Left renal cortex interstitium (tissue), 4 donors: ENCODE results near the gene NTN1. TPM values are rescaled to one million over a fixed set of nuclear protein-coding genes. Genes with fewer than 3 reads are reported as not detected.
"Not testable (repeated sequence)": the region's sequence is repeated elsewhere in the genome, so short reads cannot be mapped to it uniquely, and the experiment has no call there.

Experiments
- DNase-seq, 4 donors: peaks; one replicate each; pipeline ENCODE4 v3.0.0-alpha.2; 2013; ENCODE audit warnings: low read depth in 4 of 4, low spot score in 2 of 4, missing footprints in 1 of 4
- polyA plus RNA-seq, 4 donors: library from polyadenylated mRNA; unstranded; fragments of 120-200 nt; gene quantifications; one replicate each; pipeline ENCODE4 v1.2.1, GENCODE V29; 2013; ENCODE audit not compliant: insufficient read length in 4 of 4

NTN1 gene
- polyA plus RNA-seq: 10 to 100 TPM in 1 of 4 donors, 1 to 10 TPM in 3; 2.1 to 10.4 (median 5.7) TPM

DNA sequence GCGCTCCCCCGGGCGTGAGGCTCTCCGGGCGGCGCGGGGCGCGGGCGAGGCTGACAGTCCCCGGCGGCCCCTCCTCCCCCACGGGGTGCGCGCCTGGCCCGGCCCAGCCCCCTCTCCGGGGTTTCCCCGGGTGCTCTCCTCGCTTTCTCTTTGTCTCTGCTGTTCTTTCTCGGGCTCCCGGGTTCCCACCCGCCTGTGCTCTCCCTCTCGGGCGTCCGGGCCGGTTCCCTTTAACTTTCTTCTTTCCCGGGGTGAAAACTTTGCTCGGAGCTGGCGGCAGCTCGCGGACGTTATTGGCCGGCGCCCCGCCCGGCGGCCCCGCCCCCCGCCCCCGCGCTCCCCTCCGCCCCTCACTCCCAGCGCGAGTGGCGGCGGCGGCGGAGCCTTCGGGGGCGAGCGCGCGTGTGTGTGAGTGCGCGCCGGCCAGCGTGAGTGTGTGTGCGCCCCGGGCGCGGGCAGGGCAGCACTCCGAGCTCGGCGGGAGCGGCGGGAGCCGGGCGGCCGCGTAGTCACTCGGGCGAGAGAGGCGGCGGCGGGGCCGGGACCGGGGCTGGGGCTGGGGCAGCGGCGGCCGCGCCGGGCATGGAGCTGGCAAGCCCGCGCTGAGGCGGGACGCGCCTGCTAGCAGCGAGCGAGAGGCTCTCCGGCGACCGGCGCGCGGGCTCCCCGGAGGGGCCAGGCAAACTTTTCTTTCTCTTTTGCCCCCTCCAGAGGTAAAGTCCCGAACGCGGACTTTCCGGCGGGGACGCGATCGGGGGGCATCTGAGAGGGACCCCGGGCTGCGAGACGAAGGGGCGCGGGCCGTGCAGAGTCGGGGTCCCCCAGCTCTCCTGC lies at the start of gene NTN1:
Gene NTN1, plus strand, starts transcription at position 353 of the 834 bp plus-strand sequence. CDS start 864 bp downstream, outside the sequence.
- no peak for DNase-seq

DNA sequence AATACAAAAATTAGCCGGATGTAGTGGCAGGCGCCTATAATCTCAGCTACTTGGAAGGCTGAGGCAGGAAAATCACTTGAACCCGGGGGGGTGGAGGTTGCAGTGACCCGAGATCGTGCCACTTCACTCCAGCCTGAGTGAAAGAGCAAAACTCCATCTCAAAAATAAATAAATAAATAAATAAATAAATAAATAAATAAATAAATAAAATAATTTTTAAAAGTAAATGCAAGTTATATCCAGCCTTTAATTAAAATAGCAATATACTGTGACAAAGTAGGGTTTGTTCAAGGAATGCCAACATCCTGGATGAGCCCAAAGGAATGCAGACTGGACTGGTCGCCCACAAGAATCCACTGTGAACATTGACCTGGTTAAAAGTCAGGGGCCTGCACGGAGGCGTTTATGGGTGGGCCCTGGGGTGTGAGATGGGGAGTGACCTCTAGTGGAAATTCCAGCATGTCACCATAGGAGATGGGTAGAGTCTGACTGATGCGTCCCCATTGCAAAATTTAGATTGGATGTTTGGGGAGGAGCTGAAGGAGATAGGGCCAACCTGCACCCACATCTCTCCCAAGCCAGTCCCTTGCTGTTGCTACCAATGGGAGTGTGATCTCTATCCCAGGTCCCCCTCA lies 46.1 kb upstream of the NTN1 start:
- no peak for DNase-seq

DNA sequence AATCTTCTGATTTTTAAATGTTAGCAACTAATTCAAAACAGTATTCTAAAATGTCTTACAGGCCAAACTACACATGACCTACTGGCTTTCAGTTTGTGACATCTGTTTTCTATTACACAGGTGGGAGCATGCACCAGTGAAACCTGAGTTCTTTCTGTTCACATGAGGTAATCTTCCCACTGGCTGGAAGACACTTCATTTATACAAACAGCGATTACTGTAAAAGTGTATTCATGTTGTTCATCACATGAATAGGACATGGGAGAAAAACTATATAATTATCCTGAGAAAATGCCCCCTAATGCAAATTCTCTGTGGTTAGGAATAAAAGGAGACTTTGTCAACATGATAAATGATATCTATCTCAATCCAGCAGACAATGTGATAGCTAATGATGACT lies 44.7 kb upstream of the NTN1 start:
- no peak for DNase-seq

DNA sequence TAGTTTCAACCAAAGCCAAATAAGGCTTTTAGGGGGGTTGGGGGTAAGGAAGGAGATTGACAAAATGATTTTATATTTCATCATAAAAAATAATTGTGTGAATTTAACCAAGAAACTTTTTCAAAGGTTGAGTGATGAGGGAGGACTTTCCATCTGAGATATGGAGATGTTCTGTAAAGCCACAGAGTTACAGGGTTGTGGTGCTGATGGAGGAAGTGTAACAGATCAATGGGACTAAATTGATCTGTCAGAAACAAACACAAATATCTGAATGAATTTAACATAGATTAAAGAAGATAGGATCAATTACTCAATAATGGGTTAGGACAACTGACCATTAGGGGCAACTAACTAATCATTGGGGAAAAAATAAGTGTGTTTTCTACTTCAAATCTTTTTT lies 41.6 kb upstream of the NTN1 start:
- DNase-seq: no peak

DNA sequence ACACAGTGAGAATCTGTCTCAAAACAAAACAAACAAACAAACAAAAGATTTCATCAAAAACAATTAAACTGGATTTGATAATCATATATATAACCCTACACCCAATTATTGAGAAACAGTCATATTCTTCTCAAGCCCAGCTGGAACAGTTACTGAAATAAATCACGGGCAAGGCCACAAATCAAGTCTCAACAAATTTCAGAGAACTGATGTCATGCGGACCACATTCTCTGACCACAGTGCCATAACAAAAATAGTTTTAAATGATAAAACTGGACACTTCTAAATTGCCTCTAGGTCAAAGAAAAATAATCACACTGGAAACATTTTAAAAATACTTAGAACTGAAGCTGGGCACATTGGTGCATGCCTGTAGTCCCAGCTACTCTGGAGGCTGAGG lies 39.9 kb upstream of the NTN1 start:
- no peak for DNase-seq

DNA sequence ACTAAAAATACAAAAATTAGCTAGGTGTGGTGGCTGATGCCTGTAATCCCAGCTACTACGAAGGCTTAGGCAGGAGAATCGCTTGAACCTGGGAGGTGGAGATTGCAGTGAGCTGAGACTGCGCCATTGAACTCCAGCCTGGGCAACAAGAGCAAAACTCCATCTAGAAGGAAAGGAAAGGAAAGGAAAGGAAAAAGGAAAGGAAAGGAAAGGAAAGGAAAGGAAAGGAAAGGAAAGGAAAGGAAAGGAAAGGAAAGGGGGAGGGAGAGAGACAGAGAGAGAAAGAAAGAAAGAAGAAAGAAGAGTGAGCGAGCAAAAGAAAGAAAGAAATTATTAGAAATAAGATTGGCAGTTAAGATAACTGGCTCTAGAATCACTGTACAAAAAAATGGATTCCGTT lies 37.1 kb upstream of the NTN1 start:
- DNase-seq: not testable (repeated sequence)

DNA sequence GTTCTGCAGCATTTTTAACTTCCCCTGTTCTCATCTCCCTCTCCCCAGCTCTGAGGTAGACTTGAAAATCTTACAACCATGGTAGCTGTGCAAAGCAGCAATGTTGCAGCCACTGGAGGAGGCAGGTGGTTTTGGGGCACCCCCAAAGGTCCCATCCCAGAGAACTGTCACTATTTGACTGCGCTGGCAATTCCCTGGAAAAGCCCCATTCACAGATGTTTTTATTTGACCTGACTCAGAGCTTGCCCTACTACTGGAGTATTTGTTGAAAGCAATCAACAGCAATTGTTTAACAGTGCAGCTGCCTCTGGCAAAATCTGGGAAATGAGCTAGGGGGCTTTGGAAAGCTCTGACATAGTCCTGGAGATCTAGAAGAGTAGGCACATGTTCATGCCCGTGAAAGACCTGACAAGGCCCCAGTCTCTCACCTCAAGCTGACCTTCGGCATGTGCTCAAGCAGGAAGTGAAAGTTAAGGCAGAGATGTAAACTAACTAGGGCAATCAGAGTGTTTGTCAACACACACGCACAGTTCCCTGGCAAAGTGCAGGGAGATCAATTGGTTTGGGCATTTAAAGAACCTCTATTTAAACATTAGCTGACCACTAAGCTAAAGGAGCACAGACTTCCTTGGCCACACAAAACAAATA lies 36.1 kb upstream of the NTN1 start:
- DNase-seq: no peak

DNA sequence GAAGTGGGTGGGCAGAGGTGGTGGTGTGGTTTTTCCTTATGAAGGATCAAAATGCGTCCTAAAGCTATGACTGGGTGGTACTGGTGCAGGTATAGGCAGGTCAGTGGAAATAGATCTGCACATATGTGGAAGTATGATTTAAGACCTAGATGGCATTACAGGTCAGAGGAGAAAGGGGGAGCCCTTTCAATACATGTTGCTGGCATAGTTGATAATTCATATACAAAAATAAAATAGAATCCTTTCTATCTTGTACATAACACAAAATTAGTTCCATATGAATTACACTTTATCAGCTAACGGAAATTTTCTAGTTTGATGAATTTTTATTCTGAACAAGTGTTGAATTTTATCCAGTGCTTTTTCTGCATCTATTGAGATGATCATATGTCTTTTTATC lies 35.0 kb upstream of the NTN1 start:
- no peak for DNase-seq

DNA sequence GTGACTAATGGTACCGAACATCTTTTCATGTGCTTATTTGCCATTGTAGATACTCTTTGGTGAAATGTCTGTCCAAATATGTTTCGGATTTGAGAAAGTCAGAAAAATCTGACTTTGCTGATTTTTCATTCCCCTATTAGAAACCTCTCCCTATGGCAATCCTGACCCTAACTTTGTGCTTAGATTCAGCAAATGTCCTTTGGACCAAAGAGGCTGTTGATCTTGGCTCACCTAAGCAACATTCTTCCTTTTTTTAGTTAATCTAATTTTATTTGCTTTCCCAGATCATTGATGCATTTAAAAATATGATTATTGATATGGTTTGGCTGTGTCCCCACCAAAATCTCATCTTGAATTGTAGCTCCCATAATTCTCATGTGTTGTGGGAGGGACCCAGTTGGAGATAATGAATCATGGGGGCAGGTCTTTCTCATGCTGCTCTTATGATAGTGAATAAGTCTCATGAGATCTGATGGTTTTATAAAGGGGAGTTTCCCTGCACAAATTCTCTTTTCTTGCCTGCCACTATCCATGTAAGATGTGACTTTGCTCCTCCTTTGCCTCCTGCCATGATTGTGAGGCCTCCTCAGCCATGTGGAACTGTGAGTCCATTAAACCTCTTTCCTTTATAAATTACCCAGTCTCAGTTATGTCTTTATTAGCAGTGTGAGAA lies 32.9 kb upstream of the NTN1 start:
- not testable (repeated sequence) for DNase-seq

DNA sequence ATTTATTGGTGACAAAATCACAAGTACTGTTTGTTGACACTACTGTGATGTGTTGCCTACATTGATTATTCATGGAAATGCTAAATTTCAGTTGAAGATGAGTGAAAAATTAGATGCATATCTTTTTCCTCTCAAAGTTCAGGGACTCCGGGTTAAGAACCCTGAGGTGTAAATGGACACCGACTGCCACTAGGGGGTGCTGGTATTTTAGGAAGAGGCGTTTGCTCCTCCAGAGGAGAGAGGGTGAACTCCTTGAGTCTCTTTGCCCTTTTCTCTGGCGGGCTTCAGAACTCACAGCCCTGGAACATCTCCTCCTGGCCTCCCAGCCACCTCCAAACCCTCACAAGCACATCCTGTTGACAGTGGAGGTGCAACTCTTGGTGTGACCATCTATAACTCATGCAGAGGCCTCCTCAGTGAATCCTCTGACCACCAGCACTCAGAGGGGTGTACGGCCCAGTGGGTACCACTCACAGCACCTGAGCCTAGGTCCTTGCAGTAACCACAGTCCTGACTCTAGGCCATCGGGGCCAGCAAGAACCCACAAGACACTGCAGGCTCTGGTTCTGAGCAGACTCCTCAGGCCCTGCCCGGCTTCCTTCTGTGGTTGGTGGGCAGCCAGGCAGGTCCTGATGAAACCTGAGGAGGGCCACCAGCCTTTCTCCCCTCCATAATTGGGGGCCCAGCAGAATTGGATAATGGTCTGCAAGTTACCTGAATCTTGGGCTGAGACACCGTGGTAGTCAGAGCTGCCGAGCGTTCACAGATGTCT lies 29.6 kb upstream of the NTN1 start:
- DNase-seq: peak in 2 of 4 donors; percentile 16 to 54

DNA sequence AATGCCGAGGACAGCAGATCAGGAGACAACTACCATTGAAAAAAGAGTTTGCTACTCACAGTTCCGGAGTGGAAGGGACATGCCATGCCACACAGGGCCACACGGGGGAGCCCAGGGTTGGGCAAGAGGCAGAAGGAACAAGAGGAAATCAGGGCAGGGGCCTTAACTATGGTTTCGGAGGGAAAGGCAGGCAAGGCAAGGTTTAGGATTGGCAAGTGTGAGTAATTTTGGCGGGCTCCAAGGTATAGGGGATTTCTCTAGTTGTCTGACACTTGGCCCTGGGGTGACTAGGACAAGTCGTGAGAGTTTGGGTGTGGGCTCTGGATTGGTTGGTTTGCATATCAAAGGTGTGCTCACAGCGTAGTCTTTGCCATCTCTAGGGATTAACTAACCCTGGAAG lies 27.0 kb upstream of the NTN1 start:
- no peak for DNase-seq

DNA sequence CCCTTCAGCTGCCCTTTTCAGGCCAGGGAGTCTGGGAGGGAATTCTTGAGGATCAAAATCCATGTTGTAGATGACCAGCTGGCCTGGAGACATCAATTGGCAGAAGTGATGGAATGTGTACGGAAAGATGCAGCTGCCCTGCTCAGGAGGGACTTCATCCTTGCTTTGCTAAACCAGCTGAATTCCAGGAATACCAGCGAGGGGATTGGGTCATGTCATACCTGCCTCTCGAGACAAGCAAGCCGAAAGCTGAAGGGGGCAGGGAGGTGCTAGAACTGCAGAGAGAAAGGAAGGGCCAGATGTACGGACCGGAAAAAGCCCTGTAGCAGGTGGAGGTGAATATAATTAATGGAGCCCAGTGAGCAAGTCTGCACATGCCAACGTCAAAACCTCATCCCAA lies 25.6 kb upstream of the NTN1 start:
- no peak for DNase-seq

DNA sequence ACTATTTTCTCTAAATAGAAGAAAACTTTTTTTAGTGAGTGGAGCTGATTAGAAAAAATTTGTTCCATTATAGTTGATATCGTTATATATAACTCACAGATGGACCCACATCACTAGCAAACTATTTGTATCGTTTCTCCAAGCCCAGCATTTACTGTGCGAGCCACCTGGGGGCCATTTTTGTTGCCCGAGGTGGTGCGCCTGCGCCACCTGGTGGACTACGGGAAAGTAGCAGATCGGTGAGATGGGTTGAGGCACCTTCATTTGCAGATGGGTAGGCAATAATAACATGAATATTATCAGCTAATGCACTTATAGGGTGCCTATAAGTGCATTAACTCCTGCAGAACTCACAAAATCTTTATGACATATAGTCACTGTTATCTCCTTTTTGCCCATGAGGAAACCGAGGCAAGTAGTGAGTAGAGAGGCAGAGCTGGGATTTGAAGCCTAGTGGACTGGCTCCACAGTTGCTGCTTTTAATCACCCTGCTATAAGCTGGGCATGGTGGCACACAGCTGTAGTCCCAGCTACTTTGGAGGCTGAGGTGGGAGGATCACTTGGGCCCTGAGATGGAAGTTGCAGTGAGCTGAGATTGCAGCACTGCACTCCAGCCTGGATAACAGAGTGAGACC lies 23.2 kb upstream of the NTN1 start:
- no peak for DNase-seq

DNA sequence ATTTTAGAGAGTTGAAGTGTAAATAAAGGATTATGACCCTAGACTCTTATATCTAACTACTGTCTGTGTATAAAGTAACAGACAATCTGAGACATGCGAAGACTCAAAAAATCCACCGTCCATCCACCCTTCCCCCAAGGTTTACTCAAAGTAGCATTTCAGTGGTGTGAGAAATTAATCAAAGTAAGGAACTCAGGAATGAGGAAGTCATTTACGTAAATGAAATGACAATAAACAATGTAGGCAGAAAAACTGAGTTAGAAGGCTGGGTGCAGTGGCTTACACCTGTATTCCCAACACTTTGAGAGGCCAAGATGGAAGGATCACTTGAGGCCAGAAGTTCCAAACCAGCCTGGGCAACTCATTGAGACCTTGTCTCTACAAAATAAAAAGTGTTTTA lies 19.8 kb upstream of the NTN1 start:
- DNase-seq: no peak

DNA sequence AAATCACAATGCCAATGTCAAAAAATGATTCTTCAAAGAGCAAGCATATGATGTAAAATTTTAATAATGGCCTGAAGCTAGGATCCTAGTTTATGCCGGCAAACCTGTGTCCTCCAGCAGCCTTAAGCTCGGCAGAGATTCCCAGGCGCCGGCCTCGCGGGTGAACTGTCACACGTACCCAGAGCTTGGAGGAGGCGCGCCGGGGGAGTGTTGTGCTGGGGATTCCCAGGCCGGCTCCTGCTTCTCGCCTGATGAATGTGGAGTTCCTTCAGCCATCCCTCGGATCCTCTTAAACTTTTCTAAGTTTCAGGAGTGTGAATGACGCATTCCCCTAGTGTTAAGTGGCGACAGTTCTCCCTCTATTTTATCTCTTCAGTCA lies 19.1 kb upstream of the NTN1 start:
- no peak for DNase-seq

DNA sequence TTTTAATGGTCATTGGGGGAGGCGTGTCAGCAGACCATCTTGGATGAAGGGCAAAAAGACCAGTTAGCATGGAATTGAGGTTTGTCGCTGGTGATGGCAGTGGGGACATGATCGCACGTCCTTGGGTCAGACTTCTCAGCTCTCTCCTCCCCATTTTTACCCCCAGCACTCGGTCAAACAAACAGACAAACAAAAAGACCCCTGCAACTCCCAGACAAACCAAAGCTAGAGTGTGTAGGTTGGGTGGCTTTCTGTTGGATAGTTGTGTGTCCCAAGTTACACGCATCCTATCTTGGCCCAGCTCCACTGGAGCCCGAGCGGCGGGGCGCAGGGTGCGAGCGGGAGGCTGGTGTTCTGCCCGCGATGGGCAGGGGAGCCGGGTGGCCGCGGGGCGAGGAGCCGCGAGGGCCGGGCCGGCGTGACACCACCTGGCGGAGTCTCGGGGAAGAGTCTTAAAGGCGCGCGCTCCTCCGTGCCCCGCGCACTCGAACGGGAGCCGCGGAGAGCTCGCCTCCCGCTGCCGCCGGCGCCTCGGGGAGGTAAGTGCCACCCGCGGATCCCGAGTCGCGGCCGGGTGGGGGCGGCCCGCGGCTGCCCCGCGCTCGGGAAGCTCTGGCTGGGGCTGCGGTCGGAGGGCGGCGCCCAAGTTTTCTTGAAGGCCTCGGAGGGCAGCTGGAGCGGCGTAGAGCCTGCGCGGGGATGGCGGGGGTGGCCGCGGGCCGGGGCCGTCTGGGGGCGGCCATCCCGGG lies 18.5 kb upstream of the NTN1 start:
- DNase-seq: no peak

DNA sequence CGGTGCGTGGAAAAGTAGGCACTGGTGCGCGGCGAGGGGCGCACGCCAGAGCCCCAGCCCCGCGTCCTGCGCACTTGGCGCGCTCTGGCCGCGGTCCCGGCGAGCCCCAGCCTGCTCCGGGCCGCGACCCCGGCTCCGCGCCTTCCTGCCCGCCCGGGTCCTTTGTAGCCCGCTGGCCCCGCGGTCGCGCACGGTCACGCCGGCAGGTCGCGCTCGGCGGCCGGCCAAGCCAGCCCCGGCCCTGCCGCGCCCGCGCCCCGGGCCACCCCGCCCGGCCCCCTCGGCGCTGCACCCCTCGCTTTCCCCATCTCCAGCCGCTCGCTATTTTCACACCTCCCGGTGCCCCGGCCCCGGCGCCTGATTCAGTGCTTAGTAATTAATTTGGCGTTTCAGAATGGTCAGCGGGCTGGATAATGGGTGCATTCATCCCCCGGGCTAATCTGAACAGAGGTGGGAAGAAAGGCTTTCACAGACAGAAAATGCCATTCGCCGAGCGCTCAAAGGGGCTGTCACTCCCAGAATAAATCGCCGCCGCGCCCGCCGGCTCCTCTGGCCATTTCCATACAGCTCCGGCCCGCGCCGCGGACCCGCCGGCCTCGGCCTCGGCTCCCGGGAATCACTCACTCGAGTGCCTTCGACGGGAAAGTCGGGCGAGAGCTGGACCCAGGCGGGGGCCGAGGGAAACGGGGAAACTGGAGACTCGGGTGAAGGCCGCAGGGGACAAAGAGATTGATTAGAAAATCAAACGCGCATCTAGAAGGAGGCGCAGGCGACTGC lies 17.8 kb upstream of the NTN1 start:
- DNase-seq: no peak
